Endometrial microvascular endothelial cells (primary cell): ENCODE data around the gene AKNA. TPM values are rescaled to one million over a fixed set of nuclear protein-coding genes. Genes with fewer than 3 reads are reported as not detected.

Experiments used
- in situ Hi-C: cut with HindIII; loops from 2 replicates; pipeline ENCODE4 v1.10.0; 2017; ENCODE audit warnings: low sequenced_read_pairs, low pct_unique_long_range_greater_than_20kb; ENCODE audit errors: inconsistent ontology term
- total RNA-seq: library from RNA; depleted of rRNA; stranded (reverse); fragments of >200 nt; gene quantifications from one replicate; pipeline ENCODE4 v1.2.3, GENCODE V29; 2015; ENCODE audit errors: inconsistent ontology term

AKNA gene
- total RNA-seq, 1 donor from 2014 or later: 14.9 TPM

- in situ Hi-C loops: no loop called here
These were observed 71.1 kb downstream of the AKNA start for GRCh38 chr9:114316605-114317230.

- in situ Hi-C loops: no loop called here
These were observed 71.9 kb downstream of the AKNA start for GRCh38 chr9:114315723-114316363.

- in situ Hi-C loops: no loop called here
These were observed 72.7 kb downstream of the AKNA start for GRCh38 chr9:114314881-114315722.

GRCh38 chr9:114314256-114314867, 73.4 kb downstream of the AKNA start:
- in situ Hi-C loops: no loop called here

- in situ Hi-C loops: no loop called here
These were observed 74.6 kb downstream of the AKNA start for GRCh38 chr9:114313186-114313585.

- in situ Hi-C loops: no loop called here
These were observed 75.3 kb downstream of the AKNA start for GRCh38 chr9:114312513-114312875.

- in situ Hi-C loops: no loop called here
These were observed 75.9 kb downstream of the AKNA start for GRCh38 chr9:114311571-114312512.

- in situ Hi-C loops: no loop called here
These were observed 77.0 kb downstream of the AKNA start for GRCh38 chr9:114310471-114311450.

GRCh38 chr9:114309096-114309495, 78.7 kb downstream of the AKNA start:
- in situ Hi-C loops: no loop called here

GRCh38 chr9:114308361-114308950, 79.3 kb downstream of the AKNA start:
- in situ Hi-C loops: no loop called here

- in situ Hi-C loops: no loop called here
These were observed 79.9 kb downstream of the AKNA start for GRCh38 chr9:114307899-114308267.

GRCh38 chr9:114304416-114305188, 83.2 kb downstream of the AKNA start:
- in situ Hi-C loops: no loop called here

GRCh38 chr9:114303977-114304376, 83.8 kb downstream of the AKNA start:
- in situ Hi-C loops: no loop called here

GRCh38 chr9:114303571-114303970, 84.2 kb downstream of the AKNA start:
- in situ Hi-C loops: no loop called here

GRCh38 chr9:114302727-114303126, 85.1 kb downstream of the AKNA start:
- in situ Hi-C loops: no loop called here

- in situ Hi-C loops: no loop called here
These were observed 85.8 kb downstream of the AKNA start for GRCh38 chr9:114301798-114302565.
